HG02981 (cell line): Measurements from ENCODE around the gene TGFB3.
"Not testable (repeated sequence)": the region's sequence is repeated elsewhere in the genome, so short reads cannot be mapped to it uniquely, and the experiment has no call there.

Experiments used
- ATAC-seq: cut with Tn5 transposase; IDR thresholded peaks from one replicate; pipeline ENCODE4 v1.9.1; 2021; ENCODE audit warnings: mild to moderate bottlenecking, moderate library complexity; ENCODE audit not compliant: unreplicated experiment

Gene TGFB3

GRCh38 chr14:75961662-75962061 lies 20.1 kb downstream of the TGFB3 start:
- ATAC-seq = no peak

GRCh38 chr14:75960231-75960630 lies 21.6 kb downstream of the TGFB3 start:
- peak; percentile 75 for ATAC-seq

- ATAC-seq = no peak
These were observed 22.8 kb downstream of the TGFB3 start for GRCh38 chr14:75959031-75959430.

GRCh38 chr14:75952489-75952888 lies 29.3 kb downstream of the TGFB3 start:
- no peak for ATAC-seq

GRCh38 chr14:75946785-75947184 lies 35.0 kb downstream of the TGFB3 start:
- no peak for ATAC-seq

GRCh38 chr14:75944607-75945241 lies 37.1 kb downstream of the TGFB3 start:
- ATAC-seq = no peak

GRCh38 chr14:75941030-75941429 lies 40.8 kb downstream of the TGFB3 start:
- no peak for ATAC-seq

- ATAC-seq = no peak
These were observed 42.6 kb downstream of the TGFB3 start for GRCh38 chr14:75939200-75939599.

- ATAC-seq = no peak
These were observed 46.7 kb downstream of the TGFB3 start for GRCh38 chr14:75934998-75935628.

- ATAC-seq = no peak
These were observed 48.0 kb downstream of the TGFB3 start for GRCh38 chr14:75933712-75934296.

- ATAC-seq = no peak
These were observed 53.1 kb downstream of the TGFB3 start for GRCh38 chr14:75928690-75929181.

- no peak for ATAC-seq
These were observed 54.2 kb downstream of the TGFB3 start for GRCh38 chr14:75927564-75928087.

GRCh38 chr14:75926431-75927115 lies 55.2 kb downstream of the TGFB3 start:
- ATAC-seq = no peak

- ATAC-seq = not testable (repeated sequence)
These were observed 56.5 kb downstream of the TGFB3 start for GRCh38 chr14:75925141-75925840.

- not testable (repeated sequence) for ATAC-seq
These were observed 61.4 kb downstream of the TGFB3 start for GRCh38 chr14:75920421-75920820.

- no peak for ATAC-seq
These were observed 63.9 kb downstream of the TGFB3 start for GRCh38 chr14:75917946-75918335.

GRCh38 chr14:75917322-75917945 lies 64.4 kb downstream of the TGFB3 start:
- no peak for ATAC-seq

GRCh38 chr14:75915045-75915444 lies 66.8 kb downstream of the TGFB3 start:
- no peak for ATAC-seq

GRCh38 chr14:75913183-75913582 lies 68.6 kb downstream of the TGFB3 start:
- ATAC-seq = no peak

GRCh38 chr14:75911883-75912282 lies 69.9 kb downstream of the TGFB3 start:
- no peak for ATAC-seq
